Measurements from ENCODE around the gene RSU1.

RSU1 gene

DNA sequence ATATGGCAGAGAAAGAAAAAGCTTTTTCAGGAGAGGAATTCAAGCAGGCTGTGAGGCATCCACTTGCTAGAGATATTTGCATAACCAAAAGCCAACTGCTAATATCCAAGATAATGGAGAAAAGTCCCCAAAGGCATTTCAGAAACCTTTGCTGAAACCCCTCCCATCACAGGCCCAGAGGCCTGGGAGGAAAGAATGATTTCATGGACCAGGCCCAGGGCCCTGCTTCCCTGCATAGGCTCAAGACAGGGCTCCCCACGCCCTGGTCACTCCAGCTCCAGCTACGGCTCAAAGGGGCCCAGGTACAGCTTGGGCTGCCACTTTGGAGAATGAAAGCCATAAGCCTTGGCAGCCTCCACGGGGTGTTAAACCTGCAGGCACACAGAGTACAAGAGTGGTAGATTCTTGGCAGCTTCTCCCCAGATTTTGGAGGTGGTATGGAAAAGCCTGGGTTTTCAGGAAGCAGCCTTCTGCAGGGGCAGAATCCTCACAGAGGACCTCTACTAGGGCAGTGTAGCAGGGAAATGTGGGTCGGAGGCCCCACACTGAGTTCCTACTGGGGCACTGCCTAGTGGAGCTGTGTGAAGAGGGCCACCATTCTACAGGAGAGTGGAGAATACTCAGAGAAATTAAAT is 5.6 kb upstream of the RSU1 start:
- peaks cover 3 to 13% of the 10 kb centered on the region in 2 donors for H3K9me3 ChIP-seq (ENCODE audit: control insufficient read depth in 1 of 2, low read length in 2 of 2)
- no peak overlapping the region for H3K27ac ChIP-seq (ENCODE audit: low read depth, low read length)
- H3K36me3 ChIP-seq (ENCODE audit: control insufficient read depth in 1 of 2, insufficient read depth in 2 of 2, low read length in 2 of 2) = no peaks in the 10 kb centered on the region
- no peak overlapping the region for H3K9ac ChIP-seq (ENCODE audit: low read depth in 1 of 2, low read length in 2 of 2)
- H3K4me1 ChIP-seq (ENCODE audit: control insufficient read depth in 1 of 2, insufficient read depth in 2 of 2, low read length in 2 of 2) = peaks cover 0 to 4% of the 10 kb centered on the region in 2 donors
- no peak overlapping the region for H3K4me3 ChIP-seq (ENCODE audit: low read depth in 1 of 2, low read length in 2 of 2)
- H3K27me3 ChIP-seq (ENCODE audit: control insufficient read depth in 1 of 2, insufficient read depth in 2 of 2, low read length in 2 of 2) = peaks cover 0 to 14% of the 10 kb centered on the region in 2 donors

GRCh38 chr10:16822027-16822426 is 4.8 kb upstream of the RSU1 start:
- Histone ChIP-seq H3K36me3 (ENCODE audit: control insufficient read depth in 1 of 2, insufficient read depth in 2 of 2, low read length in 2 of 2) (no peaks in the 10 kb centered on the region), H3K4me1 (ENCODE audit: control insufficient read depth in 1 of 2, insufficient read depth in 2 of 2, low read length in 2 of 2) (peaks cover 0 to 4% of the 10 kb centered on the region in 2 donors), H3K9ac (ENCODE audit: low read depth in 1 of 2, low read length in 2 of 2) (no peak overlapping the region), H3K4me3 (ENCODE audit: low read depth in 1 of 2, low read length in 2 of 2) (no peak overlapping the region), H3K9me3 (ENCODE audit: control insufficient read depth in 1 of 2, low read length in 2 of 2) (peaks cover 3 to 13% of the 10 kb centered on the region in 2 donors), H3K27me3 (ENCODE audit: control insufficient read depth in 1 of 2, insufficient read depth in 2 of 2, low read length in 2 of 2) (peaks cover 0 to 14% of the 10 kb centered on the region in 2 donors), H3K27ac (ENCODE audit: low read depth, low read length) (no peak overlapping the region)

DNA sequence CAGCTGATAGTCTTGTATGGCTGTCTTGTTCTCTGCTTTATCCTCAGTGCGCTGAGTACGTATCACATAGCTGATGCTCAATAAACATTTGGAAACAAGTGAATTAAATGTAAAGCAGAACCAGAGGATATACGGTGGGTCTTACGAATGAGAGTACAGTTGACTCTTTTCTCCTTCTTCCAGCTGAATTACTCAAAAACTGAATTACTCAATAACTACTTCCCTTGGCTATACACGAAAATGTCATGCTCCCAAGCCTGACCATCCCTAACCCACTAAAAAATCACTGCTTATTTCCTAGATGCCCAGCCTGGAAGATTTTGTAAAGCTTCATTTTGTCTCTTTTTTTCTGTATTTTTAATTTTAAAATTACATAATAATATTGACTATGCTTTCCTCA is 3.2 kb upstream of the RSU1 start:
- Histone ChIP-seq H3K9ac (ENCODE audit: low read depth in 1 of 2, low read length in 2 of 2) (no peak overlapping the region), H3K27me3 (ENCODE audit: control insufficient read depth in 1 of 2, insufficient read depth in 2 of 2, low read length in 2 of 2) (peaks cover 0 to 14% of the 10 kb centered on the region in 2 donors), H3K36me3 (ENCODE audit: control insufficient read depth in 1 of 2, insufficient read depth in 2 of 2, low read length in 2 of 2) (no peaks in the 10 kb centered on the region), H3K4me1 (ENCODE audit: control insufficient read depth in 1 of 2, insufficient read depth in 2 of 2, low read length in 2 of 2) (peaks cover 12 to 14% of the 10 kb centered on the region in 2 donors), H3K27ac (ENCODE audit: low read depth, low read length) (no peak overlapping the region), H3K4me3 (ENCODE audit: low read depth in 1 of 2, low read length in 2 of 2) (no peak overlapping the region), H3K9me3 (ENCODE audit: control insufficient read depth in 1 of 2, low read length in 2 of 2) (peaks cover 3 to 13% of the 10 kb centered on the region in 2 donors)

DNA sequence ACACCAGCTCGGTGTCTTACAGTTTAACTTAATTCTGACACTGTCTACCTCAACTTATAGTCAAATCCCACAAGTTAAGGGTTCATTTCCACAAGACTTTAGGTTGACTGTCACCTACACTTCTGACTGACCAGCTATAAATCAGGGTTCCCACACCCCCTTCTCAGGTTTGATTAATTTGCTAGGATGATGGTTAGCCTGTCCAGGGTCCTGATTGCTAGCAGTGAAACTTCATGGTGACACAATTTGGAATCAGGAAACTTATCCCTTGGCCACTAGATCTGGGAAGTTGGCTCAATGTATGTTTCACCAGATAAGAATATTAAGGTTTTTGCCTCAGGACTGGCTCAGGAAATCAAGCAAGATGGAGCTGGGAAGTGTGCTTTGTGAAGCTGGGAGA is 2.8 kb upstream of the RSU1 start:
- H3K27ac ChIP-seq (ENCODE audit: low read depth, low read length) = no peak overlapping the region
- no peak overlapping the region for H3K4me3 ChIP-seq (ENCODE audit: low read depth in 1 of 2, low read length in 2 of 2)
- H3K9ac ChIP-seq (ENCODE audit: low read depth in 1 of 2, low read length in 2 of 2) = no peak overlapping the region
- H3K4me1 ChIP-seq (ENCODE audit: control insufficient read depth in 1 of 2, insufficient read depth in 2 of 2, low read length in 2 of 2) = peaks cover 12 to 14% of the 10 kb centered on the region in 2 donors
- peaks cover 0 to 14% of the 10 kb centered on the region in 2 donors for H3K27me3 ChIP-seq (ENCODE audit: control insufficient read depth in 1 of 2, insufficient read depth in 2 of 2, low read length in 2 of 2)
- peaks cover 3 to 13% of the 10 kb centered on the region in 2 donors for H3K9me3 ChIP-seq (ENCODE audit: control insufficient read depth in 1 of 2, low read length in 2 of 2)
- no peaks in the 10 kb centered on the region for H3K36me3 ChIP-seq (ENCODE audit: control insufficient read depth in 1 of 2, insufficient read depth in 2 of 2, low read length in 2 of 2)

DNA sequence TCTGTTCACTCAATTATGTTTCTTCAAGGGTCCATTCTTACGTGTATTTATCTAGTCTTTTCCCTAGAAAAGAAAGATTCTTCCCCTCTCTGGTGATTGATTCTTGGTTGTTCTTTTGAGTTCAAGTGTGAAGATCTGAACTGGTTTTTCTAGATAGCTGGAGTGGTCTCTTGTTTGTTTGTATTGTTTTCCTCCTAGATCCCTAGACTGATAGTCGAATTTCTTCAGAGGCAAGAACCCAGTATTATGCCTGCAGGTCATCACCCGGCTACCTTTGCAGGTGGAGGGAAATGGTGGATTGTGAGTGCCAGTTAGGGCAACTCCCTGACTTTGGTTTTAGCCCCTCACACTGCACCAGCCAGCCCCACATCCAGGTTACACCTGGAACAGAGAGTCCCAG is 2.2 kb upstream of the RSU1 start:
- no peak overlapping the region for H3K27ac ChIP-seq (ENCODE audit: low read depth, low read length)
- H3K36me3 ChIP-seq (ENCODE audit: control insufficient read depth in 1 of 2, insufficient read depth in 2 of 2, low read length in 2 of 2) = no peaks in the 10 kb centered on the region
- peaks cover 3 to 13% of the 10 kb centered on the region in 2 donors for H3K9me3 ChIP-seq (ENCODE audit: control insufficient read depth in 1 of 2, low read length in 2 of 2)
- H3K4me1 ChIP-seq (ENCODE audit: control insufficient read depth in 1 of 2, insufficient read depth in 2 of 2, low read length in 2 of 2) = peaks cover 12 to 14% of the 10 kb centered on the region in 2 donors
- H3K4me3 ChIP-seq (ENCODE audit: low read depth in 1 of 2, low read length in 2 of 2) = no peak overlapping the region
- H3K27me3 ChIP-seq (ENCODE audit: control insufficient read depth in 1 of 2, insufficient read depth in 2 of 2, low read length in 2 of 2) = peaks cover 0 to 14% of the 10 kb centered on the region in 2 donors
- H3K9ac ChIP-seq (ENCODE audit: low read depth in 1 of 2, low read length in 2 of 2) = no peak overlapping the region

DNA sequence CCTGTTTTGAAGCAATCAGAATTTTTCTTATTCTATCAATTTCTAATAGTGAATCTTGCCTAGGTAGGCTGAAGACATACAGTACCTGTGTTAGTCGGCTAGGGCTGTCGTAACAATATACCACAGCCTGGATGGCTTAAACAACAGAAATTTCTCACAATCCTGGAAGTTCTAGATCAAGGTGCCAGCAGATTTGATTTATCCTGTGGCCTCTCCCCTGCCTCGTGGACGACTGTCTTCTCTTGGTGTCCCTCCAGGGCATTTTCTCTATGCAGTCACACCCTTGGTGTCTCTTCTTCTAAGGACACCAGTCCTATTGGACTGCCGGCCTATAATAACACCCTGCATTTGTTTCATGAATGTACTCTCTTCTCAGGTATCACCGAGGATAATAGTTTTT is 1.8 kb upstream of the RSU1 start:
- Histone ChIP-seq H3K36me3 (ENCODE audit: control insufficient read depth in 1 of 2, insufficient read depth in 2 of 2, low read length in 2 of 2) (no peaks in the 10 kb centered on the region), H3K27ac (ENCODE audit: low read depth, low read length) (no peak overlapping the region), H3K9ac (ENCODE audit: low read depth in 1 of 2, low read length in 2 of 2) (no peak overlapping the region), H3K4me3 (ENCODE audit: low read depth in 1 of 2, low read length in 2 of 2) (no peak overlapping the region), H3K9me3 (ENCODE audit: control insufficient read depth in 1 of 2, low read length in 2 of 2) (peaks cover 3 to 13% of the 10 kb centered on the region in 2 donors), H3K27me3 (ENCODE audit: control insufficient read depth in 1 of 2, insufficient read depth in 2 of 2, low read length in 2 of 2) (peaks cover 0 to 14% of the 10 kb centered on the region in 2 donors), H3K4me1 (ENCODE audit: control insufficient read depth in 1 of 2, insufficient read depth in 2 of 2, low read length in 2 of 2) (peaks cover 12 to 14% of the 10 kb centered on the region in 2 donors)

DNA sequence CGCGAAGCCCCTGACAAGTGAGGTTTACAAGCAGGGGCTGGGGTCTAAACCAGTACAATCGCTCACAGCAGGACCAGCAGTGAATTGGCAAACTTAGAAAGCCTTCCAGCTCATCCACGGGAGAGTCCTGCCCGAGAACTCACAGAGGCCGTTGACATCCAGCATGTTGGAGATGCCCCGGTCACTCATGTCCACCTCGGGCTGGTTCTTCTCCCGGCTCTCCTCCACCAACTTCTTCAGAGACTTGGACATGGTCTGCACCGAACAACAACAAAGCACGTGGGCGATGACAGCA is 447 bp downstream of the RSU1 start:
- Histone ChIP-seq H3K27ac (ENCODE audit: low read depth, low read length) (no peak overlapping the region), H3K27me3 (ENCODE audit: control insufficient read depth in 1 of 2, insufficient read depth in 2 of 2, low read length in 2 of 2) (peaks cover 0 to 14% of the 10 kb centered on the region in 2 donors), H3K9me3 (ENCODE audit: control insufficient read depth in 1 of 2, low read length in 2 of 2) (peaks cover 0 to under 1% of the 10 kb centered on the region in 2 donors), H3K9ac (ENCODE audit: low read depth in 1 of 2, low read length in 2 of 2) (peak overlapping the region; percentile 70 to 94), H3K36me3 (ENCODE audit: control insufficient read depth in 1 of 2, insufficient read depth in 2 of 2, low read length in 2 of 2) (no peaks in the 10 kb centered on the region), H3K4me3 (ENCODE audit: low read depth in 1 of 2, low read length in 2 of 2) (peak overlapping the region; percentile 94 to 95), H3K4me1 (ENCODE audit: control insufficient read depth in 1 of 2, insufficient read depth in 2 of 2, low read length in 2 of 2) (peaks cover 12 to 14% of the 10 kb centered on the region in 2 donors)

DNA sequence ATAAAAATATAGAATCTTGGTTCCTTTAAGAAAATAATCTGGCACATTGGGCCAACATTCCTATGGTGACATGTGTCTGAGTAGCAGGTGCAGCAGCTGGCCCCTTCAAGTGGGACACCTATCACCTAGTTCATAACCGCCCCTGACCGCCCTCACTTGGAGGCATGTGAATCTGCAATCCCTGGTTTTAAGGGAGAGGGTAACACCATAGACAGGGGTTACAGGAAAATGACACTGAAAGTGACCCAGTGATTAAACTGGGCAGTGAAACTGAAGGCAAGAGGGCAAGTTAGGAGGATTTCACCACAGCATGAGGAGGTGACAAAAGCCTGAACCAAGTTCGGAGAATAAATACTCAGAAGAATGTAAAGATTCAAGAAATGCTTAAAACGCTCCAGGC is 1.1 kb downstream of the RSU1 start:
- peaks cover 0 to 14% of the 10 kb centered on the region in 2 donors for H3K27me3 ChIP-seq (ENCODE audit: control insufficient read depth in 1 of 2, insufficient read depth in 2 of 2, low read length in 2 of 2)
- no peaks in the 10 kb centered on the region for H3K9me3 ChIP-seq (ENCODE audit: control insufficient read depth in 1 of 2, low read length in 2 of 2)
- H3K27ac ChIP-seq (ENCODE audit: low read depth, low read length) = no peak overlapping the region
- H3K9ac ChIP-seq (ENCODE audit: low read depth in 1 of 2, low read length in 2 of 2) = peak overlapping the region in 1 of 2 donors; percentile 70
- peaks cover 12 to 14% of the 10 kb centered on the region in 2 donors for H3K4me1 ChIP-seq (ENCODE audit: control insufficient read depth in 1 of 2, insufficient read depth in 2 of 2, low read length in 2 of 2)
- no peaks in the 10 kb centered on the region for H3K36me3 ChIP-seq (ENCODE audit: control insufficient read depth in 1 of 2, insufficient read depth in 2 of 2, low read length in 2 of 2)
- H3K4me3 ChIP-seq (ENCODE audit: low read depth in 1 of 2, low read length in 2 of 2) = peak overlapping the region; percentile 94 to 95

GRCh38 chr10:16814012-16814411 is 3.2 kb downstream of the RSU1 start:
- peaks cover 12 to 14% of the 10 kb centered on the region in 2 donors for H3K4me1 ChIP-seq (ENCODE audit: control insufficient read depth in 1 of 2, insufficient read depth in 2 of 2, low read length in 2 of 2)
- H3K27ac ChIP-seq (ENCODE audit: low read depth, low read length) = no peak overlapping the region
- peaks cover 0 to 3% of the 10 kb centered on the region in 2 donors for H3K36me3 ChIP-seq (ENCODE audit: control insufficient read depth in 1 of 2, insufficient read depth in 2 of 2, low read length in 2 of 2)
- H3K9ac ChIP-seq (ENCODE audit: low read depth in 1 of 2, low read length in 2 of 2) = no peak overlapping the region
- no peak overlapping the region for H3K4me3 ChIP-seq (ENCODE audit: low read depth in 1 of 2, low read length in 2 of 2)
- no peaks in the 10 kb centered on the region for H3K27me3 ChIP-seq (ENCODE audit: control insufficient read depth in 1 of 2, insufficient read depth in 2 of 2, low read length in 2 of 2)
- no peaks in the 10 kb centered on the region for H3K9me3 ChIP-seq (ENCODE audit: control insufficient read depth in 1 of 2, low read length in 2 of 2)

DNA sequence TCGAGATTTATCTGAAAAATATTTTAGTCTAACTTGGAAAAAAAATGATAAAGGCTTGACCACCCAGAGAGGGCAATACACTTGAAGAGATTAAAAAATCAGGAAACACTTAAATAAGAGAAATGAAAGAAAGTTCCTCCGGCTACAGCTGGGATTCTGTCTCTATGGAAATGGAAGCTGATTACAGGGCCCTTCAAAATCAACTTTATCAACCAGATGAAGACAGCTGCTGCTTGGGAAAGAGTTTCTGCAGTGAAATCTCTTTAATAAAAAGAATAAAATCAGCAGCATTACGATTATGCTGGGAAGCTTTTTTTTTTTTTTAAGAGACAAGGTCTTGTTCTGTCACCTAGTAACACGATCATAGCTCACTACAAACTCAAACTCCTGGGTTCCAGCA is 4.5 kb downstream of the RSU1 start:
- Histone ChIP-seq H3K4me3 (ENCODE audit: low read depth in 1 of 2, low read length in 2 of 2) (no peak overlapping the region), H3K9me3 (ENCODE audit: control insufficient read depth in 1 of 2, low read length in 2 of 2) (no peaks in the 10 kb centered on the region), H3K27me3 (ENCODE audit: control insufficient read depth in 1 of 2, insufficient read depth in 2 of 2, low read length in 2 of 2) (no peaks in the 10 kb centered on the region), H3K27ac (ENCODE audit: low read depth, low read length) (no peak overlapping the region), H3K36me3 (ENCODE audit: control insufficient read depth in 1 of 2, insufficient read depth in 2 of 2, low read length in 2 of 2) (peaks cover 0 to 3% of the 10 kb centered on the region in 2 donors), H3K4me1 (ENCODE audit: control insufficient read depth in 1 of 2, insufficient read depth in 2 of 2, low read length in 2 of 2) (peaks cover 8 to 14% of the 10 kb centered on the region in 2 donors), H3K9ac (ENCODE audit: low read depth in 1 of 2, low read length in 2 of 2) (no peak overlapping the region)

Data from duodenal mucosa (tissue), 2 donors.